Upper lobe of right lung (tissue), 1 donor: ENCODE measurements around the gene AFTPH. TPM values are rescaled to one million over a fixed set of nuclear protein-coding genes. Genes with fewer than 3 reads are reported as not detected.

Source experiments
- ATAC-seq: fragments of 200-7000 bp; cut with Tn5 transposase; one replicate; pipeline ENCODE4 v1.9.1; 2020; ENCODE audit warnings: mild to moderate bottlenecking, moderate library complexity
- DNase-seq: peaks from one replicate; pipeline ENCODE4 v3.0.0-alpha.2; 2020
- H3K27ac ChIP-seq: fragments of 200-600 bp; one replicate; pipeline ENCODE4 v1.8.0; 2022
- H3K27me3 ChIP-seq: fragments of 200-600 bp; one replicate; pipeline ENCODE4 v1.8.0; 2022; ENCODE audit warnings: mild to moderate bottlenecking
- H3K36me3 ChIP-seq: fragments of 200-600 bp; one replicate; pipeline ENCODE4 v1.8.0; 2022
- H3K4me1 ChIP-seq: fragments of 200-600 bp; one replicate; pipeline ENCODE4 v1.8.0; 2022
- H3K4me3 ChIP-seq: fragments of 200-600 bp; one replicate; pipeline ENCODE4 v1.8.0; 2022; ENCODE audit warnings: mild to moderate bottlenecking
- H3K9me3 ChIP-seq: fragments of 200-600 bp; one replicate; pipeline ENCODE4 v1.8.0; 2022
- intact Hi-C: fragments of 100-400 bp; cut with DNase I; formaldehyde crosslinking; loops from one replicate; pipeline ENCODE4 v1.11.0; 2022
- total RNA-seq: library from RNA; stranded (reverse); fragmentation: NEBNext Ultra II Directional; extraction: Animal tissue kit (Norgen Biotek cat#: 25700); gene quantifications from one replicate; pipeline ENCODE4 v1.2.1, GENCODE V29; 2021
- TF ChIP-seq, protein P1 (sequence below): fragments of 200-600 bp; IDR thresholded peaks from one replicate; pipeline ENCODE4 v1.8.0; 2022; ENCODE audit warnings: antibody characterized with exemption
- donor health status: DM: no; HTN: yes; CAD: no; lungs with severe emphysema.

The AFTPH gene
- total RNA-seq, 1 donor from 2014 or later, result 40.2 TPM

DNA sequence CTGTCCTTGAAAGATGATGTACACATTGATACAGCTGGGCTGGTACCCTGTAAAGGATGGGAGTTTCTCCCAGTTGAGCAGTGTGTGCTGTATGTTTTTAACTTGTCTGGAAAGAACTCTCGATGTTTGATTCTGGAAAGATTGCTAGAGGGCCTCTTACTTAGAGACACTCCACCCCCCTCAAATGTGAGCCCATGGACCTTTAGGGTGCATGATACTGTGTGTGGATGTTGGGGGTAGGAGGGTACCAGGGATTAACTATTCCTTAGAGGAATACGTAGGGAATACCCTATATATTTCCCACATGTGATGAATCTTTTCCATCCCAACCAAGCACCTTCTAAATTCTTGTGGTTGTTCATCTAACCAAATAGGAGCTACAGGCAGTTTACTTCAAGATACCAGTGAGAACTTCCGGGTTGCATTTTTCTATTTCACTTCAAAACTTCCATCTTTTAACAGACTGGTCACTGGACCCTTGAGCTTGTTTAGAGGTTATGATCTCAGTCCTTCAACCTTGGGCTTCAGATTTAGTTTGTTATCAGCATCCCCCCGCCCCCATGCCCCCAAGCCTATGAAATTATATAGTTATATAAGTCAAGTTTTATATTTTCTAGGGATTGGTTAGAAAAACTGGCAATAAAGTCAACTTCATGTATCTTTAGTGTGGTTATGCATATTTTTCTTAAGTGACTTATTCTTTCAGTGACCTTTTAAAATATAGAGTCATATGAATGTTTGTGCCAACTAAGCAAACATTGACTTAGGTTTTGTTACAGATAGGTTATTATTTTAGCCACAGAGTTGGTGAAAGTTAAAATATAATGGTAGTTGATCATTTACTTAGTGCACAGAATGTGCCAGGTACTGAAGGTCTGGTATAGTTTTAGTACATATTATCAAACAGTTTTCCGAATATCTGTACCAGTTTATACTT, 18.2 kb downstream of the AFTPH start:
- TF ChIP-seq, protein P1, sequence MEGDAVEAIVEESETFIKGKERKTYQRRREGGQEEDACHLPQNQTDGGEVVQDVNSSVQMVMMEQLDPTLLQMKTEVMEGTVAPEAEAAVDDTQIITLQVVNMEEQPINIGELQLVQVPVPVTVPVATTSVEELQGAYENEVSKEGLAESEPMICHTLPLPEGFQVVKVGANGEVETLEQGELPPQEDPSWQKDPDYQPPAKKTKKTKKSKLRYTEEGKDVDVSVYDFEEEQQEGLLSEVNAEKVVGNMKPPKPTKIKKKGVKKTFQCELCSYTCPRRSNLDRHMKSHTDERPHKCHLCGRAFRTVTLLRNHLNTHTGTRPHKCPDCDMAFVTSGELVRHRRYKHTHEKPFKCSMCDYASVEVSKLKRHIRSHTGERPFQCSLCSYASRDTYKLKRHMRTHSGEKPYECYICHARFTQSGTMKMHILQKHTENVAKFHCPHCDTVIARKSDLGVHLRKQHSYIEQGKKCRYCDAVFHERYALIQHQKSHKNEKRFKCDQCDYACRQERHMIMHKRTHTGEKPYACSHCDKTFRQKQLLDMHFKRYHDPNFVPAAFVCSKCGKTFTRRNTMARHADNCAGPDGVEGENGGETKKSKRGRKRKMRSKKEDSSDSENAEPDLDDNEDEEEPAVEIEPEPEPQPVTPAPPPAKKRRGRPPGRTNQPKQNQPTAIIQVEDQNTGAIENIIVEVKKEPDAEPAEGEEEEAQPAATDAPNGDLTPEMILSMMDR, result no peak
- no peak overlapping the region for H3K4me3 ChIP-seq
- H3K4me1 ChIP-seq, result peaks cover 5% of the 10 kb centered on the region
- ATAC-seq (no peak), DNase-seq (no peak)
- no peaks in the 10 kb centered on the region for H3K36me3 ChIP-seq
- H3K9me3 ChIP-seq, result no peaks in the 10 kb centered on the region
- intact Hi-C loops, result no loop called here
- no peaks in the 10 kb centered on the region for H3K27me3 ChIP-seq
- H3K27ac ChIP-seq, result no peak overlapping the region

DNA sequence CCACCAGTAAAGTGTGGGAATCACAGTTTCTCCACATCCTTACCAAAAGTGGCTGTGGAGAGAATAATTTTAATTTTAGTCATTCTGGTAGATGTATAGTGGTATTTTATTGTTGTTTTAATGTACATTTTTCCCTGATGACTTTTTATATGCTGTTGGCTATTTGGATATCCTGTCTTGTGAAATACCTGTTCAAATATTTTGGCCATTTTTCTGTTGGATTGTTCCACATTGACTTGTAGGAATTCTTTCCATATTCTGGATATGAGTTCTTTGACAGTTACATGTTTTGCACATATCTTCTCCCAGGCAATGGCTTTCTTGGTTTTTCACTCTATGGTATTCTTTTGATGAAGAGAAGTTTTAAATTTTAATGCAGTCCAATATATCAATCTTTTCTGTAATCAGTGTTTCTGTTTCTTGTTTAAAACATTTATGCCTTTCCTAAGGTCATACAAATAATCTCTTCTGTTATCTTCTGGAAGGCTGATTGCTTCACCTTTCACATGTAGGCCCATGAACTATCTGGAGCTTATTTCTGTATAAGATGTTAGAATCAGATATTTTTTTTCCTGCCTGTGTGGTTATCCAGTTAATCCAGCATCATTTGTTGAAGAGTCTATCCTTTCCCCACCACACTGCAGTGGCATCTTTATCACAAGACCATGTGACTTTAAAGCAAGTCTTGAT, 19.0 kb downstream of the AFTPH start:
- no peak overlapping the region for H3K4me3 ChIP-seq
- TF ChIP-seq, protein P1, result no peak
- ATAC-seq (no peak), DNase-seq (no peak)
- H3K27ac ChIP-seq, result no peak overlapping the region
- intact Hi-C loops, result no loop called here
- H3K27me3 ChIP-seq, result no peaks in the 10 kb centered on the region
- no peaks in the 10 kb centered on the region for H3K36me3 ChIP-seq
- H3K4me1 ChIP-seq, result peaks cover 5% of the 10 kb centered on the region
- no peaks in the 10 kb centered on the region for H3K9me3 ChIP-seq

DNA sequence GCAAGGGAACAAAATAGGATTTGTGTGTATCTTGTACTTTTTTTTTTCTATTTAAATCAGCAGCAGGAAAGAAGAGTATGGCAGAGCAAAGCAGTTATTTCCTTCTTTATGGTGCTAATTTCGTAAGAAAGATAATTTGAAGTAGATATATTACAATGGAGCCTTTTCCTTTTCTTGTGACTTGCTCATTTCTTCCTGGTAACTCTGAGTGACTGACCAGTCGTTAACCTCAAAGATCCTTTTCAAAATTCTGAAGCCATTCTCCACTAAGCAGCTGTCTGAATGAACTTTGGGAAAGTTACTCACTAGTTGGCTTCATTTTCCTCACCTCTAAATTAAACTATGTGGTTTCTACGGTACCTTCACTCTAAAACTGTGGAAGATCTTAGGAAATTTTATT, 24.6 kb downstream of the AFTPH start:
- intact Hi-C loops, result no loop called here
- H3K27ac ChIP-seq, result no peak overlapping the region
- no peak for ATAC-seq

DNA sequence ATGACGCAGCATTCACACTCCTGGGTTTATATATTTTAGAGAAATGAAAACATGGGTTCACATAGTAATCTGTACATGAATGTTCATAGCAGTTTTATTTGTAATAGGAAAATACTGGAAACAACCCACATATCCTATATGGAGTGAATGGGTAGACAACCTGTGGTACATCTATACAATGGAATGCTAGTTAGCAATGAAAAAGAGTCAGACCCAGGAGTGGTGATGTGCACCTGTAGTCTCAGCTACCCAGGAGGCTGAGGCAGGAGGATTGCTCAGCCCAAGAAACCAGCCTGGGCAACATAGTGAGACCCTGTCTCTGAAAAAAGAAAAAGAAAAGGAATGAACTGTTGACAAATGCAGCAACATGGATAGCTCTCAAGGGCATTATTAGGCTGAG, 25.9 kb downstream of the AFTPH start:
- Histone ChIP-seq H3K4me3 (no peak overlapping the region), H3K36me3 (peaks cover 22% of the 10 kb centered on the region), H3K4me1 (peaks cover under 1% of the 10 kb centered on the region), H3K27me3 (no peaks in the 10 kb centered on the region), H3K27ac (no peak overlapping the region), H3K9me3 (no peaks in the 10 kb centered on the region)
- ATAC-seq (no peak), DNase-seq (no peak)
- intact Hi-C loops, result no loop called here
- TF ChIP-seq, protein P1, result no peak

More for the DNA sequence above, 24.6 kb downstream of the AFTPH start:
- Histone ChIP-seq H3K36me3 (peaks cover 22% of the 10 kb centered on the region), H3K4me3 (no peak overlapping the region), H3K27me3 (no peaks in the 10 kb centered on the region), H3K9me3 (no peaks in the 10 kb centered on the region), H3K4me1 (peaks cover 5% of the 10 kb centered on the region)
- DNase-seq, result no peak
- TF ChIP-seq, protein P1, result no peak

DNA sequence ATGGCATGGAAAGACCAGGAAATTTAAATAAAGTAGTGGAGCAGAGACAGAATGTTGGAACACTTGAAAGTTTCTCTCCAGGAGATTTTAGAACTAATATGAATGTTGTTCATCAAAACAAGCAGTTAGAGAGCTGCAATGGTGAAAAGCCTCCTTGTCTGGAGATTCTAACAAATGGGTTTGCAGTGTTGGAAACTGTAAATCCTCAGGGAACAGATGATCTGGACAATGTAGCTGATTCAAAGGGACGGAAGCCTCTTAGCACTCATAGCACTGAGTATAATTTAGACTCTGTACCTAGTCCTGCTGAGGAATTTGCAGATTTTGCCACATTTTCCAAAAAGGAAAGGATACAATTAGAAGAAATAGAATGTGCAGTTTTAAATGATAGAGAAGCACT, 27.7 kb downstream of the AFTPH start:
- ATAC-seq (no peak), DNase-seq (no peak)
- Histone ChIP-seq H3K36me3 (peaks cover 22% of the 10 kb centered on the region), H3K27me3 (no peaks in the 10 kb centered on the region), H3K4me3 (no peak overlapping the region), H3K4me1 (no peaks in the 10 kb centered on the region), H3K9me3 (no peaks in the 10 kb centered on the region), H3K27ac (no peak overlapping the region)
- TF ChIP-seq, protein P1, result no peak
- intact Hi-C loops, result no loop called here
